Esophagus muscularis mucosa (tissue), 4 donors: ENCODE data around the gene NUTF2. TPM values are rescaled to one million over a fixed set of nuclear protein-coding genes. Genes with fewer than 3 reads are reported as not detected.

Experiments
- DNase-seq: peaks from one replicate; pipeline ENCODE4 v3.0.0-alpha.2; 2017; ENCODE audit errors: extremely low spot score
- H3K27ac ChIP-seq, 4 donors: fragments of 200-600 bp; sonication (generic); replicated peaks in 1 of 4; 1 replicate in 3 of 4; 2 replicates in 1 of 4; pipeline ENCODE4 v1.5.1; 2016 to 2019; ENCODE audit warnings: mild to moderate bottlenecking in 1 of 4
- H3K27me3 ChIP-seq, 4 donors: fragments of 200-600 bp; sonication (generic); one replicate each; pipeline versions ENCODE4 v1.5.1 to v1.6.0; 2016 to 2019
- H3K36me3 ChIP-seq, 4 donors: fragments of 200-600 bp; sonication (generic); one replicate each; pipeline ENCODE4 v1.5.1; 2016 to 2019
- H3K4me1 ChIP-seq, 4 donors: fragments of 200-600 bp; sonication (generic); one replicate each; pipeline ENCODE4 v1.5.1; 2016 to 2019
- H3K4me3 ChIP-seq, 4 donors: fragments of 200-600 bp; sonication (generic); 1 replicate in 2 of 4; 2 replicates in 2 of 4; pipeline ENCODE4 v1.5.1; 2016 to 2019; ENCODE audit warnings: mild to moderate bottlenecking in 4 of 4, moderate library complexity in 1 of 4
- H3K9me3 ChIP-seq, 4 donors: fragments of 200-600 bp; sonication (generic); 1 replicate in 3 of 4; 2 replicates in 1 of 4; pipeline ENCODE4 v1.5.1; 2016 to 2019
- EP300 ChIP-seq: sonication (generic); formaldehyde crosslinking; IDR thresholded peaks from one replicate; pipeline ENCODE4 v1.6.1; 2017; ENCODE audit warnings: antibody characterized with exemption
- POLR2A ChIP-seq: fragments of 450-650 bp; IDR thresholded peaks from one replicate; pipeline ENCODE4 v1.6.1; 2017; ENCODE audit warnings: antibody characterized with exemption, moderate library complexity, mild to moderate bottlenecking, low read depth
- POLR2AphosphoS5 ChIP-seq, 2 donors: sonication (generic); formaldehyde crosslinking; IDR thresholded peaks; one replicate each; pipeline ENCODE4 v1.6.1; 2017; ENCODE audit warnings: antibody characterized with exemption in 2 of 2
- WGBS: methylation state at CpG from one replicate; pipeline ENCODE4 v1.1.5; 2018; 5-methylcytosine and 5-hydroxymethylcytosine counted together
- intact Hi-C: fragments of 100-400 bp; cut with DNase I; formaldehyde crosslinking; loops from one replicate; pipeline ENCODE4 v1.15.1; 2023
- total RNA-seq, 4 donors: library from RNA; depleted of rRNA; stranded (reverse); fragments of >200 nt; gene quantifications; one replicate each; pipeline versions ENCODE4 v1.1.0 to v1.2.1, GENCODE V29; 2016
- TF ChIP-seq, protein P1 (sequence below), 3 experiments: fragments of 200-600 bp in 2 of 3; fragments of 450-650 bp in 1 of 3; sonication (generic) in 2 of 3; IDR thresholded peaks; one replicate each; pipeline ENCODE4 v1.5.1; 2017 to 2019; ENCODE audit warnings: antibody characterized with exemption in 3 of 3, mild to moderate bottlenecking in 2 of 3, moderate library complexity in 1 of 3

NUTF2 gene
- total RNA-seq, 4 donors from 2014 or later = 101 to 246 (median 174) TPM

- no peak for DNase-seq
- no peaks in the 10 kb centered on the region for H3K27me3 ChIP-seq
- no peaks in the 10 kb centered on the region for H3K9me3 ChIP-seq
- 100% methylated on average over 3 of the region's 3 CpGs for WGBS
- no peak for TF ChIP-seq EP300
- no peak for TF ChIP-seq POLR2A
- no peak for TF ChIP-seq POLR2AphosphoS5 (IDR thresholded peaks at IDR 0.05)
- TF ChIP-seq, protein P1, sequence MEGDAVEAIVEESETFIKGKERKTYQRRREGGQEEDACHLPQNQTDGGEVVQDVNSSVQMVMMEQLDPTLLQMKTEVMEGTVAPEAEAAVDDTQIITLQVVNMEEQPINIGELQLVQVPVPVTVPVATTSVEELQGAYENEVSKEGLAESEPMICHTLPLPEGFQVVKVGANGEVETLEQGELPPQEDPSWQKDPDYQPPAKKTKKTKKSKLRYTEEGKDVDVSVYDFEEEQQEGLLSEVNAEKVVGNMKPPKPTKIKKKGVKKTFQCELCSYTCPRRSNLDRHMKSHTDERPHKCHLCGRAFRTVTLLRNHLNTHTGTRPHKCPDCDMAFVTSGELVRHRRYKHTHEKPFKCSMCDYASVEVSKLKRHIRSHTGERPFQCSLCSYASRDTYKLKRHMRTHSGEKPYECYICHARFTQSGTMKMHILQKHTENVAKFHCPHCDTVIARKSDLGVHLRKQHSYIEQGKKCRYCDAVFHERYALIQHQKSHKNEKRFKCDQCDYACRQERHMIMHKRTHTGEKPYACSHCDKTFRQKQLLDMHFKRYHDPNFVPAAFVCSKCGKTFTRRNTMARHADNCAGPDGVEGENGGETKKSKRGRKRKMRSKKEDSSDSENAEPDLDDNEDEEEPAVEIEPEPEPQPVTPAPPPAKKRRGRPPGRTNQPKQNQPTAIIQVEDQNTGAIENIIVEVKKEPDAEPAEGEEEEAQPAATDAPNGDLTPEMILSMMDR (IDR thresholded peaks at IDR 0.05) = no peak
- intact Hi-C loops = no loop called here
- H3K36me3 ChIP-seq = peaks cover 0 to 10% (median 3%) of the 10 kb centered on the region in 4 donors
- peaks cover 36 to 75% (median 54%) of the 10 kb centered on the region in 4 donors for H3K4me1 ChIP-seq
- no peak overlapping the region for H3K4me3 ChIP-seq
- H3K27ac ChIP-seq = no peak overlapping the region
Observed at GRCh38 chr16:67853670-67854069, 6.9 kb downstream of the NUTF2 start.

- no peaks in the 10 kb centered on the region for H3K9me3 ChIP-seq
- H3K27me3 ChIP-seq = no peaks in the 10 kb centered on the region
- H3K27ac ChIP-seq = peak overlapping the region in 1 of 4 donors; percentile 7
- peaks cover 0 to 7% (median 3%) of the 10 kb centered on the region in 4 donors for H3K36me3 ChIP-seq
- peaks cover 49 to 75% (median 54%) of the 10 kb centered on the region in 4 donors for H3K4me1 ChIP-seq
- DNase-seq = no peak
- intact Hi-C loops = no loop called here
- H3K4me3 ChIP-seq = no peak overlapping the region
- TF ChIP-seq EP300 (no peak), POLR2AphosphoS5 (IDR thresholded peaks at IDR 0.05) (no peak)
- TF ChIP-seq, protein P1 (IDR thresholded peaks at IDR 0.05) = no peak
- WGBS = 82% methylated on average over 10 of the region's 10 CpGs
Observed at GRCh38 chr16:67855789-67856188, 9.1 kb downstream of the NUTF2 start.

DNA sequence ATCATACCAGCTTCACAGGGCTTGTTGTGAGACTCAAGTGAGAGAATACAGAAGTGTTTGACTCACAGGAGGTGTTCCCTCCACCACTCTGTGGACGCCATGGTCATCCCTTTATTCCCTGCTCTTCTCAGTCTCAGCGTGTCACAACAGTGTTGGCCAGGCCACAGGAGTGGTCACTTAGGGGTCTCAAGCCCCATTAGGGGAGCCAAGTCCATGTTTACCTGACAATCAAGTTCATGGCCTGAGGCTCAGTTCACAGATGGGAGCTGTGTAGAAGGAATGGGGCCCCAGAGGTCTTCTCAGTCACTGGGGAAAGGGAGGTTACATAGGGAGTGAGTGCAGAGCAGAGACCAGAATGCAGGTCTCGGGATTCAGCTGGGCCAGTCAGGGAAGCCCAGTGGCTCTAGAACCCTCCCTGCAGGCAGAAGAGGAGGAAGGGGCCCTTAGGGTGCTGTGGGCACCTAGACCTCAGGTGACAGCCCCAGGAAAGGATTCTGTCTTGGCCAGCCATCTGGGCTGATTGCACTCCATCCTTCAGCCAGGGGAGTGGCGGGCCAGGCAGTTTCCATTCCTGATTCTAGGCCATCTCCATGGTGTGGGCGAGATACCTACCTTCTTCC lies 10.3 kb downstream of the NUTF2 start:
- intact Hi-C loops = no loop called here
- Histone ChIP-seq H3K4me3 (no peak overlapping the region), H3K27ac (peak overlapping the region; percentile 39 to 81 (median 69)), H3K27me3 (no peaks in the 10 kb centered on the region), H3K4me1 (peaks cover 62 to 76% (median 66%) of the 10 kb centered on the region in 4 donors), H3K9me3 (no peaks in the 10 kb centered on the region), H3K36me3 (peaks cover 0 to 5% (median under 1%) of the 10 kb centered on the region in 4 donors)
- WGBS = 91% methylated on average over 5 of the region's 5 CpGs
- TF ChIP-seq EP300 (no peak), POLR2A (no peak), POLR2AphosphoS5 (IDR thresholded peaks at IDR 0.05) (no peak)
- TF ChIP-seq, protein P1 (IDR thresholded peaks at IDR 0.05) = no peak
- no peak for DNase-seq

- Histone ChIP-seq H3K27me3 (no peaks in the 10 kb centered on the region), H3K4me1 (peaks cover 68 to 83% (median 73%) of the 10 kb centered on the region in 4 donors), H3K4me3 (no peak overlapping the region), H3K36me3 (peaks cover 0 to 3% (median 0%) of the 10 kb centered on the region in 4 donors), H3K27ac (peak overlapping the region; percentile 52 to 81 (median 69)), H3K9me3 (no peaks in the 10 kb centered on the region)
- no peak for DNase-seq
- intact Hi-C loops = no loop called here
- peak; percentile 47 to 48 for TF ChIP-seq POLR2AphosphoS5 (IDR thresholded peaks at IDR 0.05)
- TF ChIP-seq, protein P1 (IDR thresholded peaks at IDR 0.05) = no peak
- WGBS = 49% methylated on average over 3 of the region's 3 CpGs
Observed at GRCh38 chr16:67857547-67858233, 11.0 kb downstream of the NUTF2 start.
